Measurements from ENCODE around the gene FAM193A.
"Not testable (repeated sequence)": the region's sequence is repeated elsewhere in the genome, so short reads cannot be mapped to it uniquely, and the experiment has no call there.

Gene FAM193A

DNA sequence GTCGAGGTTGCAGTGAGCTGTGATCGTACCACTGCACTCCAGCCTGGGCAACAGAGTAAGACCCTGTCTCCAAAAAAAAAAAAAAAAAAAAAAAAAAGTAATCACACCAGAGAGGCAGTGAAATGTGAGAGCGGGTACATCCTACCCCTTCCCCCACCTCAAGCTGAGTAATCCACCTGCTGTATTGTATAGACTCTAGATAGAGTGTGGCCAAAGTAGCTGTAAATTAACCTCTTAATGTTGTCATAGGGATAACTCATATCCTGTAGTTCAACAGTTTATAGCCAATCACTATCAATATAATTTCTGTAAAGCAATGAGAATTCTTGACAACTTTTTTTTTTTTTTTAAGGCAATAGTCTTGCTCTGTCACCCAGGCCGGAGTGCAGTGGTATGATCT lies 188.9 kb downstream of the FAM193A start:
- DNase-seq (ENCODE audit: extremely low read depth, low read depth) = no peak
- no peak overlapping the region for H3K4me3 ChIP-seq (replicated peaks; ENCODE audit: low read depth, low read length)
- TF ChIP-seq, protein P1, sequence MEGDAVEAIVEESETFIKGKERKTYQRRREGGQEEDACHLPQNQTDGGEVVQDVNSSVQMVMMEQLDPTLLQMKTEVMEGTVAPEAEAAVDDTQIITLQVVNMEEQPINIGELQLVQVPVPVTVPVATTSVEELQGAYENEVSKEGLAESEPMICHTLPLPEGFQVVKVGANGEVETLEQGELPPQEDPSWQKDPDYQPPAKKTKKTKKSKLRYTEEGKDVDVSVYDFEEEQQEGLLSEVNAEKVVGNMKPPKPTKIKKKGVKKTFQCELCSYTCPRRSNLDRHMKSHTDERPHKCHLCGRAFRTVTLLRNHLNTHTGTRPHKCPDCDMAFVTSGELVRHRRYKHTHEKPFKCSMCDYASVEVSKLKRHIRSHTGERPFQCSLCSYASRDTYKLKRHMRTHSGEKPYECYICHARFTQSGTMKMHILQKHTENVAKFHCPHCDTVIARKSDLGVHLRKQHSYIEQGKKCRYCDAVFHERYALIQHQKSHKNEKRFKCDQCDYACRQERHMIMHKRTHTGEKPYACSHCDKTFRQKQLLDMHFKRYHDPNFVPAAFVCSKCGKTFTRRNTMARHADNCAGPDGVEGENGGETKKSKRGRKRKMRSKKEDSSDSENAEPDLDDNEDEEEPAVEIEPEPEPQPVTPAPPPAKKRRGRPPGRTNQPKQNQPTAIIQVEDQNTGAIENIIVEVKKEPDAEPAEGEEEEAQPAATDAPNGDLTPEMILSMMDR (IDR thresholded peaks at IDR 0.05; ENCODE audit: low read depth, low read length, missing control alignments) = no peak

DNA sequence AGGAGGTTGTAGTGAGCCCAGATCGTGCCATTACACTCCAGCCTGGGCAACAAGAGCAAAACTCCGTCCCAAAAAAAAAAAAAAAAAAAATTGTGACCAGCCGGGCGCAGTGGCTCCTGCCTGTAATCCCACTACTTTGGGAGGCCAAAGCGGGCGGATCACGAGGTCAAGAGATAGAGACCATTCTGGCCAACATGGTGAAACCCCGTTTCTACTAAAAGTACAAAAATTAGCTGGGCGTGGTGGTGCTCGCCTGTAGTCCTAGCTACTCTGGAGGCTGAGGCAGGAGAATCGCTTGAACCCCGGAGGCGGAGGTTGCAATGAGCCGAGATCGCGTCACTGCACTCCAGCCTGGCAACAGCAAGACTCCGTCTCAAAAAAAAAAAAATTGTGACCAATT lies 190.4 kb downstream of the FAM193A start:
- DNase-seq (ENCODE audit: extremely low read depth, low read depth); H3K4me3 ChIP-seq (replicated peaks; ENCODE audit: low read depth, low read length): not testable (repeated sequence)

DNA sequence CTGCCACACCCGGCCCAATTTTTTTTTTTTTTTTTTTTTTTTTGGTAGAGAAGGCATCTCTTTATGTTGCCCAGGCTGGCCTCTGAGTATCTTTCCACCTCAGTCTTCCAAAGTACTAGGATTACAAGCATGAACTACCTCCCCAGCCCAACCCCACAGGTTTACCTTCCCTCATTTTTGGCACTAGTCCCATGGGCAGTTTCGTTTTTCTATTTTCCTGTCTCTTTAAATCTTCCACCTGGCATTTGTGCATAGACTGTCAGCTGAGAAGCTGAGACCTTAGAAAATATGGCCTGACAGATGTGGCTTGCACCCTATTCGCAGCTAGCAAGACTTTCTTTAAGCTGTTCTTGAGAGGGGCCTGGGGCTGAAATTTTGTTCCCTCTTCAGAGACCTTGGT lies 191.8 kb downstream of the FAM193A start:
- no peak for DNase-seq (ENCODE audit: extremely low read depth, low read depth)
- H3K4me3 ChIP-seq (replicated peaks; ENCODE audit: low read depth, low read length) = no peak overlapping the region
- TF ChIP-seq, protein P1 (IDR thresholded peaks at IDR 0.05; ENCODE audit: low read depth, low read length, missing control alignments) = no peak

DNA sequence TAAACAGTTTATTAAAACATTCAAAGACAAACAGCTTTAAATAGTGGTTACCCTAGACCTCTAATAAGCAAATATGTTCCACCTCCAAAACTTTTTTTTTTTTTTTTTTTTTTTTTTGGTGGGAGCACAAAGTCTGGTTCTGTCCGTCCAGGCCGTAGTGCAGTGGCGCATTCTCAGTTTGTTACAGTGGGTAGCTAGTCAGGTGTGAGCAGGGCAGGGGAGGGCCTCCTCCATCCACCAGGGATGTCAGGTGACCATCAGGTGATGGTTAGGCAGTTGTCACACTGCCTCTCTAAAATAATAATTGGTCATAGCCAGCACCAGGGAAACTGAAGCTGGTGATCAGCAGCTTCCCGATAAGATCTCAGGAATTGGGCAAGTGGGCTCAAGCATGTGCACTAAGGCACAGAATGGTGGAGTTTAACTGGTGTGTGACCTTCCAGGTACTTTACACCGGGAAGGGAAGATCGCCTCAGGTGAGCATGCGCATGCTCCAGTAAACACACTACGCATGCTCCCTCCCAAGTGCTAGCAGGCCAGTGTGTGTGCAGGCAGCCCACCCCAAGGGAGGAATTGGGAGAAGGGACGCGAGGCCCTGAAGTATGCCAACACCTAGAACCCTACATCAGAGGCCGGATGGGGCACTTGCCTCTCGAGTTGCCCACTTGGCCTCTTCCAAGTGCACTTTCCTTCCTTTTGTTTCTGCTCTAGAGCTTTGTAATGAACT lies 192.5 kb downstream of the FAM193A start:
- TF ChIP-seq, protein P1 (IDR thresholded peaks at IDR 0.05; ENCODE audit: low read depth, low read length, missing control alignments) = no peak
- H3K4me3 ChIP-seq (replicated peaks; ENCODE audit: low read depth, low read length) = no peak overlapping the region
- no peak for DNase-seq (ENCODE audit: extremely low read depth, low read depth)

DNA sequence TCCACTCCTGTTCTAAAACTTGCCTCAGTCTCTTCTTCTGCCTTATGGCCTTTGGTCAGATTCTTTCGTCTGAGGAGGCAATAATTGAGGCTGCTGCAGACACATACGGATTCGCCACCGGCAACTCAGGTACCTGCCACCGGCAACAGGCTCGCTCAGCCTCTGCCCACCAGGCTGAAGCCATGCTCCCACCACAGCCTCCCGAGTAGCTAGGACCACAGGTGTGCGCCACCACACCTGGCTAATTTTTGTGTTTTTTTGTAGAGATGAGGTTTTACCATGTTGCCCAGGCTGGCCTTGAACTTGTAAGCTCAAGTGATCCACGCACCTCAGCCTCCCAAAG lies 193.1 kb downstream of the FAM193A start:
- no peak for DNase-seq (ENCODE audit: extremely low read depth, low read depth)
- no peak overlapping the region for H3K4me3 ChIP-seq (replicated peaks; ENCODE audit: low read depth, low read length)

DNA sequence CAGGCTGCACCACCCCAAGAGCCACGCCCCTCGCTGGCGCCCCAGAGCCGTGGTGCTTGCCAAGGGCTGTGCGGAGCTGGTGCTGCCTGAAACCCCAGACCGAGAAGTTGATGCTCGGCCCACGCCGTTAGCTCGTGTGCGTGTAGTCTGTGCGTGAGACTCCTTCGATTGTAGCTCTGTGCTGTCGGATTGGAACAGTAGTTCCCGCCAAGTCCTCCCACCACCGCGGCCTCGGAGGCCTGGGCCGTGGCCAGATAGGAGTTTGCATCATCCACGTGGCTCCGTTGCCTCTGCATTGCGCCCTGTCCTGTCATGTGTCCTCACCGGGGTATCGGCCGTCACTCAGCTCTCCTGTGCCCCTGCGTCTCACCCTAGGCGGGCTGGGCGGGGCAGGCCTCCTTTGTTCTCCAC lies 195.5 kb downstream of the FAM193A start:
- TF ChIP-seq, protein P1 (IDR thresholded peaks at IDR 0.05; ENCODE audit: low read depth, low read length, missing control alignments) = no peak
- H3K4me3 ChIP-seq (replicated peaks; ENCODE audit: low read depth, low read length) = no peak overlapping the region
- no peak for DNase-seq (ENCODE audit: extremely low read depth, low read depth)

More for the DNA sequence above, 193.1 kb downstream of the FAM193A start:
- TF ChIP-seq, protein P1 (IDR thresholded peaks at IDR 0.05; ENCODE audit: low read depth, low read length, missing control alignments) = no peak

DNA sequence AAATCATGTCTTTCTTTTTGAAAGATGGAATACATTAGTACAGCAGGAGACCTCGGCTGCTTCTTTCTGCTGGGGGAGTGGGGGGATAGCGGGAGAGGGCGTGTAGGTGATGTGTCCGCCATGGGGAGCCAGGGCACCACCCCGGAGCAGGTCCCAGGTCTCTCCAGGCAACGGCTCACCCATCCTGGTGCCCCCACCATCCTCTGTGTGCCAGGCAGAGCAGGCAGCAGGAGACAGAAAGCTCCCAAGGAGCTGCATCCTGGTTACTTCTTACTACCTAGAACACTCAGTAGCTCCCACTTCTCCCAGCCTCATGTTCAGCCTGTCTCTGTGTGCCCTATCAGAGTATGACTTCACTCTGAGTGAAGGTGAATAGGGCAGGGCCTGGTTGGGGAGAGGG lies 196.1 kb downstream of the FAM193A start:
- DNase-seq (ENCODE audit: extremely low read depth, low read depth) = no peak
- TF ChIP-seq, protein P1 (IDR thresholded peaks at IDR 0.05; ENCODE audit: low read depth, low read length, missing control alignments) = no peak
- no peak overlapping the region for H3K4me3 ChIP-seq (replicated peaks; ENCODE audit: low read depth, low read length)

Measured in HFF-Myc (cell line).